SK-N-SH (cell line): ENCODE measurements around the gene TNFAIP3.

Source experiments
- GATA2 ChIP-seq: sonication (generic); formaldehyde crosslinking; IDR thresholded peaks from 2 replicates; pipeline ENCODE4 v1.5.0; 2020; ENCODE audit warnings: mild to moderate bottlenecking, missing genetic modification reagents
- POLR2AphosphoS5 ChIP-seq: IDR thresholded peaks from 2 replicates; pipeline ENCODE4 v1.6.1; 2012; ENCODE audit warnings: low read depth, low read length
- RAD21 ChIP-seq: IDR thresholded peaks from 2 replicates; pipeline ENCODE4 v1.6.1; 2012; ENCODE audit warnings: mild to moderate bottlenecking, low read length
- SIN3A ChIP-seq: IDR thresholded peaks from 2 replicates; pipeline ENCODE4 v1.6.1; 2012; ENCODE audit warnings: low read depth, mild to moderate bottlenecking, low read length, moderate library complexity, borderline replicate concordance
- TAF1 ChIP-seq: IDR thresholded peaks from 2 replicates; pipeline ENCODE4 v1.6.1; 2012; ENCODE audit warnings: low read depth, mild to moderate bottlenecking, low read length, moderate library complexity, borderline replicate concordance
- TF ChIP-seq, protein P1 (sequence below): fragments of 200-600 bp; sonication (generic); IDR thresholded peaks from 2 replicates; pipeline ENCODE4 v1.6.1; 2017; ENCODE audit warnings: antibody characterized with exemption, mild to moderate bottlenecking, moderate library complexity

DNA sequence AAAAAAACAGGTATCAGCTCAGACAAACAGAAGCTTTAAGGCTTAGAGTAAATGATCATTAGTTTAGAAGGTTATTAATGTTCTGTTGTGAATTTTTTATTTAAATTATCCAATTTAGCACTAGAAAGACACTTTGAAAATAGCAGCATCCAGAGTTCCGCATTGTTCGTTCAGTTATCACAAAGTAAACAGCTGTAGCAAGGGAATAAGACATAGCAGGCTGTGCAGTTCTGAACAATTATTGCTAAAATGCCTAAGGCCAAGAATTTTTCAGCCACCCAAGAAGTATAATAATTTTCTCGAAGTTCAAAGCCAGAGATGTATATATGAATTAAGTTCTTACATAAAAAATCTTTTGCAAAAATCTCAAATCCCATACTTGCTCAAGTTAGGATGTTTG is 8.0 kb upstream of the TNFAIP3 start:
- TF ChIP-seq, protein P1, sequence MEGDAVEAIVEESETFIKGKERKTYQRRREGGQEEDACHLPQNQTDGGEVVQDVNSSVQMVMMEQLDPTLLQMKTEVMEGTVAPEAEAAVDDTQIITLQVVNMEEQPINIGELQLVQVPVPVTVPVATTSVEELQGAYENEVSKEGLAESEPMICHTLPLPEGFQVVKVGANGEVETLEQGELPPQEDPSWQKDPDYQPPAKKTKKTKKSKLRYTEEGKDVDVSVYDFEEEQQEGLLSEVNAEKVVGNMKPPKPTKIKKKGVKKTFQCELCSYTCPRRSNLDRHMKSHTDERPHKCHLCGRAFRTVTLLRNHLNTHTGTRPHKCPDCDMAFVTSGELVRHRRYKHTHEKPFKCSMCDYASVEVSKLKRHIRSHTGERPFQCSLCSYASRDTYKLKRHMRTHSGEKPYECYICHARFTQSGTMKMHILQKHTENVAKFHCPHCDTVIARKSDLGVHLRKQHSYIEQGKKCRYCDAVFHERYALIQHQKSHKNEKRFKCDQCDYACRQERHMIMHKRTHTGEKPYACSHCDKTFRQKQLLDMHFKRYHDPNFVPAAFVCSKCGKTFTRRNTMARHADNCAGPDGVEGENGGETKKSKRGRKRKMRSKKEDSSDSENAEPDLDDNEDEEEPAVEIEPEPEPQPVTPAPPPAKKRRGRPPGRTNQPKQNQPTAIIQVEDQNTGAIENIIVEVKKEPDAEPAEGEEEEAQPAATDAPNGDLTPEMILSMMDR = no peak
- TF ChIP-seq POLR2AphosphoS5 (no peak), TAF1 (no peak), GATA2 (CRISPR knock-in tag) (no peak), RAD21 (no peak), SIN3A (no peak)
